Smooth muscle cell of the pulmonary artery (primary cell): Measurements from ENCODE around the gene PGAP1. TPM values are rescaled to one million over a fixed set of nuclear protein-coding genes. Genes with fewer than 3 reads are reported as not detected.

Source experiments
- total RNA-seq: library from RNA; depleted of rRNA; stranded (reverse); fragments of >200 nt; gene quantifications from 2 replicates; pipeline ENCODE4 v1.2.3, GENCODE V29; 2014

Gene PGAP1
- 12.4 and 14.0 TPM in 2 replicates for total RNA-seq

GRCh38 chr2:196926562-196927375, at the start of gene PGAP1:
Gene PGAP1 (minus strand): TSS chr2:196926707. CDS start chr2:196926616, 91 bp downstream.

GRCh38 chr2:196809260-196809659, 117.2 kb downstream of the PGAP1 start, which contains the start of gene C2orf66:
Gene C2orf66 (minus strand): TSS chr2:196809355. CDS start chr2:196809336, 19 bp downstream.

Other genes starting within 250 kb of the PGAP1 start
- gene GTF3C3, start 127.0 kb downstream of the PGAP1 start, total RNA-seq: 36.9 and 43.5 TPM in 2 replicates
- gene C2orf66, start 117.4 kb downstream of the PGAP1 start, total RNA-seq: 0.20 and 0.59 TPM in 2 replicates